IgD-negative memory B cell (primary cell): ENCODE results near the gene DLX5. TPM values are rescaled to one million over a fixed set of nuclear protein-coding genes. Genes with fewer than 3 reads are reported as not detected.

ENCODE experiments used
- H3K27ac Mint-ChIP-seq, 3 donors: one replicate each; pipeline ENCODE4 v1.8.0; 2020 to 2022; ENCODE audit warnings: mild to moderate bottlenecking in 3 of 3, mixed read lengths in 3 of 3, moderate library complexity in 1 of 3
- H3K27me3 Mint-ChIP-seq: one replicate; pipeline ENCODE4 v1.8.0; 2021; ENCODE audit warnings: mixed read lengths
- H3K36me3 Mint-ChIP-seq: one replicate; pipeline ENCODE4 v1.8.0; 2020; ENCODE audit warnings: mild to moderate bottlenecking, mixed read lengths
- H3K4me1 Mint-ChIP-seq, 3 donors: one replicate each; pipeline ENCODE4 v1.8.0; 2020 to 2022; ENCODE audit warnings: mixed read lengths in 3 of 3, mild to moderate bottlenecking in 1 of 3
- H3K4me3 Mint-ChIP-seq, 4 donors: one replicate each; pipeline ENCODE4 v1.8.0; 2020 to 2022; ENCODE audit warnings: mild to moderate bottlenecking in 4 of 4, mixed read lengths in 4 of 4, moderate library complexity in 3 of 4
- H3K9me3 Mint-ChIP-seq, 3 donors: one replicate each; pipeline ENCODE4 v1.8.0; 2020 to 2021; ENCODE audit warnings: mixed read lengths in 3 of 3, mild to moderate bottlenecking in 1 of 3
- polyA plus RNA-seq: library from polyadenylated mRNA; unstranded; fragments of 300-500 nt; fragmentation: Illumina TruSeq; gene quantifications from one replicate; pipeline ENCODE4 v1.2.3, GENCODE V29; 2021

The DLX5 gene
- polyA plus RNA-seq, 1 donor from 2014 or later, result not detected

DNA sequence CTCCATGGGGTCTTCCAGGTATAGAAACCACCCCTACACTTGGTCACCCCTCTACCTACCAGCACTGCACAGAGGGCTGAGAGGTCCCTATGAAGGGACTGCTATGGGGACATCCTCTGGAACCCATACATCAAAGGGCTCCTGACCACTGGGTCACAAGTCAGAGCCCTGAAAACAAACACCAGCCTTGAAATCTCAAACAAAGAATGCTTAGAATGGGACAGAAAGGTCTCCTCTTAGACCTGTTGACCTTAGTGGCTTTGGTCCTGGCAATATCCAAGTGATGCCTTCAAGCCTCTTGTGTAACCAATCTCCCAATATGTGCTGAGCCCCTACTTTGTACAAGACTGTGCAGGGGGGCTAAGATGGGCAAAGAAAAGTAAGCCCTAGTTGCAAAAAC lies 53.9 kb downstream of the DLX5 start:
- Mint-ChIP-seq H3K27me3 (peaks cover 10% of the 10 kb centered on the region), H3K4me1 (no peaks in the 10 kb centered on the region), H3K27ac (no peak overlapping the region), H3K4me3 (no peak overlapping the region), H3K9me3 (peaks cover 0 to 2% (median 0%) of the 10 kb centered on the region in 3 donors), H3K36me3 (no peaks in the 10 kb centered on the region)

Other genes starting within 250 kb of the DLX5 start
- gene DLX6, start 19.3 kb downstream of the DLX5 start, polyA plus RNA-seq, result not detected
- 37.9 TPM for gene SDHAF3, start 92.9 kb upstream of the DLX5 start, polyA plus RNA-seq